Measurements from ENCODE around the gene ZC3H12D. TPM values are rescaled to one million over a fixed set of nuclear protein-coding genes. Genes with fewer than 3 reads are reported as not detected.

ZC3H12D gene
- total and polyA plus RNA-seq, 2 donors (not counting 1 experiment from before 2014, with no cell fraction given) = 63.1 to 190 TPM

GRCh38 chr6:149452037-149452939, 32.5 kb downstream of the ZC3H12D start:
- CTCF ChIA-PET = interaction anchor here (0.8 to 3.5 kb wide), 5 partner anchors 16 to 64 kb away, joined by 3 to 14 read pairs (median 5); no protein-coding TSS in a partner anchor
- no peak for TF ChIP-seq EZH2 (IDR thresholded peaks at IDR 0.05; ENCODE audit: borderline replicate concordance, insufficient read depth, low read depth, low read length, poor library complexity, severe bottlenecking)
- TF ChIP-seq, protein P1, sequence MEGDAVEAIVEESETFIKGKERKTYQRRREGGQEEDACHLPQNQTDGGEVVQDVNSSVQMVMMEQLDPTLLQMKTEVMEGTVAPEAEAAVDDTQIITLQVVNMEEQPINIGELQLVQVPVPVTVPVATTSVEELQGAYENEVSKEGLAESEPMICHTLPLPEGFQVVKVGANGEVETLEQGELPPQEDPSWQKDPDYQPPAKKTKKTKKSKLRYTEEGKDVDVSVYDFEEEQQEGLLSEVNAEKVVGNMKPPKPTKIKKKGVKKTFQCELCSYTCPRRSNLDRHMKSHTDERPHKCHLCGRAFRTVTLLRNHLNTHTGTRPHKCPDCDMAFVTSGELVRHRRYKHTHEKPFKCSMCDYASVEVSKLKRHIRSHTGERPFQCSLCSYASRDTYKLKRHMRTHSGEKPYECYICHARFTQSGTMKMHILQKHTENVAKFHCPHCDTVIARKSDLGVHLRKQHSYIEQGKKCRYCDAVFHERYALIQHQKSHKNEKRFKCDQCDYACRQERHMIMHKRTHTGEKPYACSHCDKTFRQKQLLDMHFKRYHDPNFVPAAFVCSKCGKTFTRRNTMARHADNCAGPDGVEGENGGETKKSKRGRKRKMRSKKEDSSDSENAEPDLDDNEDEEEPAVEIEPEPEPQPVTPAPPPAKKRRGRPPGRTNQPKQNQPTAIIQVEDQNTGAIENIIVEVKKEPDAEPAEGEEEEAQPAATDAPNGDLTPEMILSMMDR (IDR thresholded peaks at IDR 0.05) = no peak
- Histone ChIP-seq H3K9me3 (ENCODE audit: control extremely low read depth in 1 of 3, control insufficient read depth in 2 of 3, insufficient read depth in 1 of 3, low read length in 2 of 3) (peaks cover 0 to 6% (median 0%) of the 10 kb centered on the region in 3 donors), H2AFZ (ENCODE audit: insufficient read depth, low read depth, low read length, poor library complexity, severe bottlenecking) (no peak overlapping the region), H4K20me1 (ENCODE audit: control insufficient read depth, insufficient read depth, low read length, poor library complexity, severe bottlenecking) (peaks cover 33% of the 10 kb centered on the region), H3K4me2 (replicated peaks; ENCODE audit: low read depth, low read length, poor library complexity, severe bottlenecking) (no peak overlapping the region), H3K27me3 (replicated peaks in 1 of 4; ENCODE audit: control extremely low read depth in 1 of 4, control insufficient read depth in 3 of 4, insufficient read depth in 4 of 4, low read length in 3 of 4) (no peaks in the 10 kb centered on the region), H3K4me1 (ENCODE audit: control insufficient read depth in 2 of 2, insufficient read depth in 2 of 2, low read length in 2 of 2) (no peaks in the 10 kb centered on the region), H3K27ac (ENCODE audit: low read length in 2 of 2) (no peak overlapping the region), H3K4me3 (ENCODE audit: control extremely low read depth in 1 of 5, extremely low read depth in 1 of 5, insufficient read depth in 1 of 5, low read depth in 2 of 5, low read length in 4 of 5) (no peak overlapping the region), H3K79me2 (ENCODE audit: control insufficient read depth, insufficient read depth, low read length) (peaks cover 26% of the 10 kb centered on the region), H3K36me3 (replicated peaks in 1 of 2; ENCODE audit: control extremely low read depth in 1 of 2, control insufficient read depth in 1 of 2, extremely low read depth in 1 of 2, insufficient read depth in 2 of 2, low read length in 1 of 2) (peaks cover 1 to 79% of the 10 kb centered on the region in 2 experiments), H3K9ac (ENCODE audit: low read length) (no peak overlapping the region)
- DNase-seq (no peak), ATAC-seq (ENCODE audit: low read depth) (no peak)
- Mint-ChIP-seq H3K9me3 (ENCODE audit: insufficient read depth) (no peaks in the 10 kb centered on the region), H3K27me3 (no peaks in the 10 kb centered on the region), H3K27ac (peak overlapping the region; percentile 67), H3K4me3 (no peak overlapping the region), H3K4me1 (peaks cover 14% of the 10 kb centered on the region)
- 96% methylated on average over 13 of the region's 13 CpGs for WGBS (ENCODE audit: insufficient coverage)
- POLR2A ChIA-PET = interaction anchor here (0.7 kb wide), 1 partner anchor 17 kb away, joined by 3 read pairs; no protein-coding TSS in a partner anchor
- intact Hi-C loops (cut with micrococcal nuclease) = loop anchor here (2.0 kb wide), 1 partner anchor 17 kb away; no protein-coding TSS in a partner anchor

Data from B cell (primary cell).